ENCODE results near the gene NTMT2. TPM values are rescaled to one million over a fixed set of nuclear protein-coding genes. Genes with fewer than 3 reads are reported as not detected.

NTMT2 gene
- total RNA-seq, 3 donors from 2014 or later (not counting 1 experiment from before 2014, with no cell fraction given), result not detected

GRCh38 chr1:170133766-170134495 lies 11.8 kb upstream of the NTMT2 start:
- Histone ChIP-seq H3K9me3 (ENCODE audit: control insufficient read depth, insufficient read depth, low read length) (no peaks in the 10 kb centered on the region), H3K36me3 (ENCODE audit: control insufficient read depth, insufficient read depth, low read length) (no peaks in the 10 kb centered on the region), H3K27ac (ENCODE audit: low read length) (no peak overlapping the region), H3K27me3 (ENCODE audit: control insufficient read depth, insufficient read depth, low read length) (peaks cover 2% of the 10 kb centered on the region), H3K4me3 (ENCODE audit: low read length) (no peak overlapping the region), H3K4me1 (ENCODE audit: control insufficient read depth, insufficient read depth, low read length) (no peaks in the 10 kb centered on the region)
- Mint-ChIP-seq H3K9me3 (no peaks in the 10 kb centered on the region), H3K27me3 (ENCODE audit: low read depth in 2 of 2) (peaks cover 18 to 36% of the 10 kb centered on the region in 2 donors), H3K4me3 (no peak overlapping the region), H3K27ac (no peak overlapping the region), H3K36me3 (no peaks in the 10 kb centered on the region), H3K4me1 (no peaks in the 10 kb centered on the region)
- 88% methylated on average over 2 of the region's 2 CpGs for WGBS (ENCODE audit: insufficient coverage)
- ATAC-seq (no peak), DNase-seq (no peak)
- intact Hi-C loops (cut with micrococcal nuclease), result no loop called here
- TF ChIP-seq CTCF (IDR thresholded peaks at IDR 0.05), result no peak

GRCh38 chr1:170134521-170134920 lies 11.2 kb upstream of the NTMT2 start:
- Mint-ChIP-seq H3K4me3 (no peak overlapping the region), H3K4me1 (no peaks in the 10 kb centered on the region), H3K9me3 (no peaks in the 10 kb centered on the region), H3K27ac (no peak overlapping the region), H3K36me3 (no peaks in the 10 kb centered on the region), H3K27me3 (ENCODE audit: low read depth in 2 of 2) (peaks cover 20 to 42% of the 10 kb centered on the region in 2 donors)
- H3K27ac ChIP-seq (ENCODE audit: low read length), result no peak overlapping the region
- no peaks in the 10 kb centered on the region for H3K36me3 ChIP-seq (ENCODE audit: control insufficient read depth, insufficient read depth, low read length)
- TF ChIP-seq CTCF (IDR thresholded peaks at IDR 0.05), result no peak
- intact Hi-C loops (cut with micrococcal nuclease), result no loop called here
- H3K27me3 ChIP-seq (ENCODE audit: control insufficient read depth, insufficient read depth, low read length), result peaks cover 2% of the 10 kb centered on the region
- no peak for DNase-seq
- ATAC-seq, result no peak
- no peaks in the 10 kb centered on the region for H3K9me3 ChIP-seq (ENCODE audit: control insufficient read depth, insufficient read depth, low read length)
- WGBS (ENCODE audit: insufficient coverage), result 74% methylated on average over 6 of the region's 6 CpGs
- H3K4me1 ChIP-seq (ENCODE audit: control insufficient read depth, insufficient read depth, low read length), result no peaks in the 10 kb centered on the region
- H3K4me3 ChIP-seq (ENCODE audit: low read length), result no peak overlapping the region

GRCh38 chr1:170140371-170140770 lies 5.4 kb upstream of the NTMT2 start:
- no peaks in the 10 kb centered on the region for H3K27me3 ChIP-seq (ENCODE audit: control insufficient read depth, insufficient read depth, low read length)
- H3K27ac ChIP-seq (ENCODE audit: low read length), result no peak overlapping the region
- ATAC-seq, result no peak
- Mint-ChIP-seq H3K36me3 (no peaks in the 10 kb centered on the region), H3K4me3 (no peak overlapping the region), H3K9me3 (peaks cover 4 to 5% of the 10 kb centered on the region in 2 donors), H3K27ac (no peak overlapping the region), H3K4me1 (no peaks in the 10 kb centered on the region), H3K27me3 (ENCODE audit: low read depth in 2 of 2) (peaks cover 20 to 67% of the 10 kb centered on the region in 2 donors)
- 77% methylated on average over 1 of the region's 2 CpGs for WGBS (ENCODE audit: insufficient coverage)
- DNase-seq, result no peak
- H3K4me3 ChIP-seq (ENCODE audit: low read length), result no peak overlapping the region
- H3K4me1 ChIP-seq (ENCODE audit: control insufficient read depth, insufficient read depth, low read length), result no peaks in the 10 kb centered on the region
- no peak for TF ChIP-seq CTCF (IDR thresholded peaks at IDR 0.05)
- intact Hi-C loops (cut with micrococcal nuclease), result no loop called here
- H3K9me3 ChIP-seq (ENCODE audit: control insufficient read depth, insufficient read depth, low read length), result no peaks in the 10 kb centered on the region
- no peaks in the 10 kb centered on the region for H3K36me3 ChIP-seq (ENCODE audit: control insufficient read depth, insufficient read depth, low read length)

- Mint-ChIP-seq H3K9me3 (peaks cover 4 to 5% of the 10 kb centered on the region in 2 donors), H3K4me1 (no peaks in the 10 kb centered on the region), H3K27me3 (ENCODE audit: low read depth in 2 of 2) (peaks cover 17 to 49% of the 10 kb centered on the region in 2 donors), H3K4me3 (no peak overlapping the region), H3K27ac (no peak overlapping the region), H3K36me3 (no peaks in the 10 kb centered on the region)
- WGBS (ENCODE audit: insufficient coverage), result 96% methylated on average over 3 of the region's 3 CpGs
- DNase-seq (no peak), ATAC-seq (no peak)
- H3K4me1 ChIP-seq (ENCODE audit: control insufficient read depth, insufficient read depth, low read length), result no peaks in the 10 kb centered on the region
- no peaks in the 10 kb centered on the region for H3K9me3 ChIP-seq (ENCODE audit: control insufficient read depth, insufficient read depth, low read length)
- H3K4me3 ChIP-seq (ENCODE audit: low read length), result no peak overlapping the region
- intact Hi-C loops (cut with micrococcal nuclease), result no loop called here
- no peaks in the 10 kb centered on the region for H3K36me3 ChIP-seq (ENCODE audit: control insufficient read depth, insufficient read depth, low read length)
- TF ChIP-seq CTCF (IDR thresholded peaks at IDR 0.05), result no peak
- H3K27me3 ChIP-seq (ENCODE audit: control insufficient read depth, insufficient read depth, low read length), result no peaks in the 10 kb centered on the region
- H3K27ac ChIP-seq (ENCODE audit: low read length), result no peak overlapping the region
Measured at GRCh38 chr1:170145061-170145460, 698 bp upstream of the NTMT2 start.
